Endothelial cell of umbilical vein (primary cell): ENCODE measurements around the gene PDLIM5. TPM values are rescaled to one million over a fixed set of nuclear protein-coding genes. Genes with fewer than 3 reads are reported as not detected.

Source experiments
- BruUV-seq: library from RNA; stranded (reverse); fragments of 400-500 nt; replicated peaks from 2 replicates; lab custom pipeline; 2021; lab: Mats Ljungman, UMichigan
- CTCF ChIA-PET: fragments of 300-600, 350-600 bp; sonication (Branson Sonifier 250); formaldehyde crosslinking; loops from one replicate; lab custom pipeline; 2021; ENCODE audit warnings: antibody characterized with exemption, inconsistent platforms; lab: Charles Lee
- POLR2A ChIA-PET: fragments of 300-600, 350-600 bp; sonication (Branson Sonifier 250); formaldehyde crosslinking; loops from one replicate; lab custom pipeline; 2021; ENCODE audit warnings: antibody characterized with exemption, inconsistent platforms; lab: Charles Lee
- DNase-seq: peaks from one replicate; pipeline ENCODE4 v3.0.0-alpha.2; 2011; ENCODE audit warnings: low read depth, low spot score
- FAIRE-seq: peaks from 2 replicates; lab custom pipeline; 2011; peaks lifted over from hg19 to GRCh38; lab: Jason Lieb, UNC
- H2AFZ ChIP-seq: 2 replicates; pipeline ENCODE4 v1.6.0; 2012; ENCODE audit warnings: low read depth, low read length, control low read depth, inconsistent platforms
- H3K27ac ChIP-seq: 2 replicates; pipeline ENCODE4 v1.5.1; 2011; ENCODE audit warnings: low read depth, mild to moderate bottlenecking, control low read depth, low read length, moderate library complexity; ENCODE audit not compliant: insufficient read depth
- H3K27me3 ChIP-seq, 2 experiments: 2 replicates each; pipeline versions ENCODE4 v1.6.0 to v1.6.1; 2011; ENCODE audit warnings: low read length in 2 of 2, mixed read lengths in 1 of 2; ENCODE audit not compliant: control insufficient read depth in 2 of 2, insufficient read depth in 2 of 2
- H3K36me3 ChIP-seq, 2 experiments: 2 replicates in 1 of 2; 3 replicates in 1 of 2; pipeline ENCODE4 v1.5.1; 2011; ENCODE audit warnings: low read length in 2 of 2, mild to moderate bottlenecking in 1 of 2, moderate library complexity in 1 of 2; ENCODE audit not compliant: control insufficient read depth in 2 of 2, insufficient read depth in 2 of 2; ENCODE audit errors: extremely low read depth in 1 of 2
- H3K4me1 ChIP-seq: 3 replicates; pipeline ENCODE4 v1.5.1; 2011; ENCODE audit warnings: mild to moderate bottlenecking, low read length; ENCODE audit not compliant: control insufficient read depth, insufficient read depth; ENCODE audit errors: extremely low read depth
- H3K4me2 ChIP-seq: 2 replicates; pipeline ENCODE4 v1.6.1; 2011; ENCODE audit warnings: low read length, control low read depth, mixed read lengths; ENCODE audit not compliant: insufficient read depth
- H3K4me3 ChIP-seq, 3 experiments: fragments of 200-600 bp in 1 of 3; sonication (generic), shearing (Covaris generic) in 1 of 3; replicated peaks in 1 of 3; 2 replicates each; pipeline ENCODE4 v1.5.1; 2011 to 2016; ENCODE audit warnings: control low read depth in 3 of 3, low read length in 3 of 3, mild to moderate bottlenecking in 2 of 3, inconsistent platforms in 1 of 3, low read depth in 1 of 3, moderate library complexity in 1 of 3; ENCODE audit not compliant: insufficient read depth in 1 of 3
- H3K79me2 ChIP-seq: 2 replicates; pipeline ENCODE4 v1.6.0; 2012; ENCODE audit warnings: low read length, inconsistent platforms; ENCODE audit not compliant: control insufficient read depth, insufficient read depth
- H3K9ac ChIP-seq: replicated peaks from 2 replicates; pipeline ENCODE3; 2011; ENCODE audit warnings: low read length, control low read depth; ENCODE audit not compliant: insufficient read depth; ENCODE audit errors: extremely low read depth
- H3K9me1 ChIP-seq: replicated peaks from 3 replicates; pipeline ENCODE4 v1.6.0; 2011; ENCODE audit warnings: mild to moderate bottlenecking, low read length; ENCODE audit not compliant: control insufficient read depth, insufficient read depth; ENCODE audit errors: extremely low read depth
- H3K9me3 ChIP-seq: replicated peaks from 2 replicates; pipeline ENCODE4 v1.5.1; 2012; ENCODE audit warnings: low read length, inconsistent platforms; ENCODE audit not compliant: control insufficient read depth, insufficient read depth
- H4K20me1 ChIP-seq: replicated peaks from 2 replicates; pipeline ENCODE3; 2011; ENCODE audit warnings: mild to moderate bottlenecking, low read length; ENCODE audit not compliant: control insufficient read depth, insufficient read depth; ENCODE audit errors: extremely low read depth
- EZH2 ChIP-seq: IDR thresholded peaks from 2 replicates; pipeline ENCODE4 v1.6.1; 2012; ENCODE audit warnings: borderline replicate concordance, low read depth, mild to moderate bottlenecking, moderate library complexity, low read length, inconsistent platforms; ENCODE audit not compliant: severe bottlenecking
- FOS ChIP-seq: IDR thresholded peaks from 2 replicates; pipeline ENCODE4 v1.6.1; 2011; ENCODE audit warnings: mild to moderate bottlenecking, low read length, moderate library complexity, borderline replicate concordance; ENCODE audit not compliant: insufficient read depth
- GATA2 ChIP-seq: IDR thresholded peaks from 2 replicates; pipeline ENCODE4 v1.7.0; 2011; ENCODE audit warnings: low read depth, mild to moderate bottlenecking, moderate library complexity, mixed read lengths, low read length; ENCODE audit not compliant: insufficient read length, insufficient read depth
- POLR2A ChIP-seq: IDR thresholded peaks from 2 replicates; pipeline ENCODE4 v1.6.1; 2012; ENCODE audit warnings: low read depth, mild to moderate bottlenecking, control low read depth, low read length
- POLR2AphosphoS5 ChIP-seq: IDR thresholded peaks from 2 replicates; pipeline ENCODE4 v1.6.1; 2012; ENCODE audit warnings: low read depth, mild to moderate bottlenecking, control low read depth, low read length, moderate library complexity; ENCODE audit not compliant: insufficient read depth
- dilution Hi-C: fragments of 300-500 bp; cut with MboI; formaldehyde crosslinking; loops from one replicate; pipeline ENCODE4 v1.15.0; 2019; ENCODE audit warnings: low sequenced_read_pairs; ENCODE audit not compliant: extremely low pct_ligation_motif_present
- intact Hi-C: fragments of 100-400 bp; cut with micrococcal nuclease; formaldehyde crosslinking; loops from one replicate; pipeline ENCODE4 v1.10.0; 2022
- polyA plus RNA-seq, 4 experiments: library from polyadenylated mRNA; depleted of rRNA in 3 of 4; stranded (reverse) in 3 of 4; unstranded in 1 of 4; fragments of >200 nt; gene quantifications; 2 replicates each; pipeline versions ENCODE4 v1.2.1 to v1.2.3, GENCODE V29; 2011 to 2012; ENCODE audit warnings: missing spikeins in 1 of 4
- total RNA-seq: library from RNA; stranded (reverse); gene quantifications from 2 replicates; pipeline ENCODE4 v1.2.3, GENCODE V29; 2021
- TF ChIP-seq, protein P1 (sequence below), 2 donors: IDR thresholded peaks; 1 replicate in 1 of 2; 2 replicates in 1 of 2; pipeline ENCODE4 v1.5.1; 2011; ENCODE audit warnings: low read length in 2 of 2, mild to moderate bottlenecking in 2 of 2, moderate library complexity in 2 of 2, control low read depth in 1 of 2, inconsistent platforms in 1 of 2, low read depth in 1 of 2; ENCODE audit not compliant: insufficient read depth in 1 of 2; ENCODE audit errors: extremely low read depth in 1 of 2

PDLIM5 gene
- total and polyA plus RNA-seq, 2 donors (not counting 3 experiments of a cell fraction or from before 2014, with no cell fraction given): 243 to 310 TPM

DNA sequence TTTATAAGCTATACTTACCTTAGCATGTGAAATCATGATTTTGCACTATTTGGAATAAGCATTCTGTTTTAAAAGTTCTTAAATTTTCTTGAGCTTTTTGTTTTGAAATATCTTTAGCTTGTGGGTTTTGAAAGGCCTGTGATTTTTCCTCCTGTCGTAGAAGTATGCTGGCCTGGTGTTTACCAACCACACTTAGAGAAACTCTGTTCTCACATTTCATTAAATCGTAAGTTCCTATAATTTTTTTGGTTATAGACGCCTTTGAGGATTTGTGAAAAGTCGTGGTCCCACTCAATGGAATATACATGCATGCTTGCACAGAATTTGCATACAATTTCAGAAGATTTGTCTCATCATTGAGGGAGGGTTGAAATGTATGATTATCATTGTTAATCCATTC is 63.6 kb downstream of the PDLIM5 start:
- Histone ChIP-seq H4K20me1 (peaks cover 2% of the 10 kb centered on the region), H3K36me3 (no peaks in the 10 kb centered on the region), H3K4me1 (peaks cover 37% of the 10 kb centered on the region), H3K4me2 (no peak overlapping the region), H3K79me2 (peaks cover 96% of the 10 kb centered on the region), H3K9ac (no peak overlapping the region), H3K9me3 (no peaks in the 10 kb centered on the region), H2AFZ (no peak overlapping the region), H3K27me3 (no peaks in the 10 kb centered on the region), H3K9me1 (no peaks in the 10 kb centered on the region), H3K27ac (no peak overlapping the region), H3K4me3 (no peak overlapping the region)
- TF ChIP-seq FOS (no peak), EZH2 (no peak)
- TF ChIP-seq, protein P1, sequence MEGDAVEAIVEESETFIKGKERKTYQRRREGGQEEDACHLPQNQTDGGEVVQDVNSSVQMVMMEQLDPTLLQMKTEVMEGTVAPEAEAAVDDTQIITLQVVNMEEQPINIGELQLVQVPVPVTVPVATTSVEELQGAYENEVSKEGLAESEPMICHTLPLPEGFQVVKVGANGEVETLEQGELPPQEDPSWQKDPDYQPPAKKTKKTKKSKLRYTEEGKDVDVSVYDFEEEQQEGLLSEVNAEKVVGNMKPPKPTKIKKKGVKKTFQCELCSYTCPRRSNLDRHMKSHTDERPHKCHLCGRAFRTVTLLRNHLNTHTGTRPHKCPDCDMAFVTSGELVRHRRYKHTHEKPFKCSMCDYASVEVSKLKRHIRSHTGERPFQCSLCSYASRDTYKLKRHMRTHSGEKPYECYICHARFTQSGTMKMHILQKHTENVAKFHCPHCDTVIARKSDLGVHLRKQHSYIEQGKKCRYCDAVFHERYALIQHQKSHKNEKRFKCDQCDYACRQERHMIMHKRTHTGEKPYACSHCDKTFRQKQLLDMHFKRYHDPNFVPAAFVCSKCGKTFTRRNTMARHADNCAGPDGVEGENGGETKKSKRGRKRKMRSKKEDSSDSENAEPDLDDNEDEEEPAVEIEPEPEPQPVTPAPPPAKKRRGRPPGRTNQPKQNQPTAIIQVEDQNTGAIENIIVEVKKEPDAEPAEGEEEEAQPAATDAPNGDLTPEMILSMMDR (IDR thresholded peaks at IDR 0.05; ENCODE audit: extremely low read depth in 1 of 2, insufficient read depth in 1 of 2, low read depth in 1 of 2, low read length in 2 of 2): no peak
- FAIRE-seq: no peak
- dilution Hi-C loops: no loop called here
- BruUV-seq: no TSS peak
- DNase-seq: no peak
- intact Hi-C loops: no loop called here
- ChIA-PET CTCF (interaction anchor here (1.3 to 1.5 kb wide), 2 partner anchors 12 to 108 kb away, joined by 3 to 4 read pairs; no protein-coding TSS in a partner anchor), POLR2A (interaction anchor here (0.6 kb wide), 1 partner anchor 23 kb away, joined by 3 read pairs; no protein-coding TSS in a partner anchor)

DNA sequence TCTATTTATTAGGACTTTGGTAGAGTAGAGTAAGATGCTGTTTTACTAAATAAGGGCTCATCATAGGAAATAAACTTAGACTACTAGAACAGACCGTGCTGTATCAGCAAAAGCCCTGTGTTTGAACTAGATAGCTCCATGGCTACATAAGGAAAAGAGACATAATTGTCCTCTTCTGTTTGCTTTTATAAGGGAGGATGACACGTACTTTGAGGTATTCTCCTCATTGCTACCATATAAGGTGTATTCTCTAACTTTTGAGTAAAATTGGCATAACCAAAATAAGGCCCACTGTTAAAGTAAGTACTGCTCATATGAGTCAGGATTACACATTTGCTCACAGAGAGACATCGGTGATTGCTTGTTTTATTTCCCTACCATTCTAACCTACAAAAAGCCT is 64.3 kb downstream of the PDLIM5 start:
- dilution Hi-C loops (no loop called here), intact Hi-C loops (no loop called here)
- H2AFZ ChIP-seq: no peak overlapping the region
- no peak overlapping the region for H3K4me3 ChIP-seq
- H3K27me3 ChIP-seq: no peaks in the 10 kb centered on the region
- no peaks in the 10 kb centered on the region for H3K9me3 ChIP-seq
- TF ChIP-seq GATA2 (no peak), EZH2 (no peak), POLR2AphosphoS5 (no peak), POLR2A (no peak)
- no TSS peak for BruUV-seq
- peaks cover 37% of the 10 kb centered on the region for H3K4me1 ChIP-seq
- no peak overlapping the region for H3K27ac ChIP-seq
- H4K20me1 ChIP-seq: peaks cover 2% of the 10 kb centered on the region
- no peak overlapping the region for H3K4me2 ChIP-seq
- H3K9ac ChIP-seq: no peak overlapping the region
- POLR2A ChIA-PET: no interaction called here
- DNase-seq (no peak), FAIRE-seq (no peak)
- H3K36me3 ChIP-seq: no peaks in the 10 kb centered on the region
- CTCF ChIA-PET: interaction anchor here (1.3 to 1.5 kb wide), 2 partner anchors 11 to 109 kb away, joined by 3 to 4 read pairs; no protein-coding TSS in a partner anchor
- H3K79me2 ChIP-seq: peaks cover 96% of the 10 kb centered on the region
- no peaks in the 10 kb centered on the region for H3K9me1 ChIP-seq
